GM19395 (cell line): Measurements from ENCODE around the gene XCL2.
"Not testable (repeated sequence)": the region's sequence is repeated elsewhere in the genome, so short reads cannot be mapped to it uniquely, and the experiment has no call there.

Experiments used
- ATAC-seq: cut with Tn5 transposase; IDR thresholded peaks from one replicate; pipeline ENCODE4 v1.9.1; 2021; ENCODE audit warnings: mild to moderate bottlenecking, moderate library complexity; ENCODE audit not compliant: unreplicated experiment

The XCL2 gene

GRCh38 chr1:168560370-168560769 is 16.6 kb upstream of the XCL2 start:
- ATAC-seq = no peak

GRCh38 chr1:168556647-168557046 is 12.8 kb upstream of the XCL2 start:
- no peak for ATAC-seq

- no peak for ATAC-seq
Measured at GRCh38 chr1:168555508-168556046, 11.8 kb upstream of the XCL2 start.

GRCh38 chr1:168554603-168555483 is 11.0 kb upstream of the XCL2 start:
- no peak for ATAC-seq

- peak; percentile 46 for ATAC-seq
Measured at GRCh38 chr1:168553680-168554553, 10.1 kb upstream of the XCL2 start.

GRCh38 chr1:168552961-168553360 is 9.2 kb upstream of the XCL2 start:
- no peak for ATAC-seq

GRCh38 chr1:168551688-168552087 is 7.9 kb upstream of the XCL2 start:
- ATAC-seq = no peak

GRCh38 chr1:168550971-168551370 is 7.2 kb upstream of the XCL2 start:
- ATAC-seq = no peak

GRCh38 chr1:168546553-168546895 is 2.7 kb upstream of the XCL2 start:
- not testable (repeated sequence) for ATAC-seq

- ATAC-seq = not testable (repeated sequence)
Measured at GRCh38 chr1:168545678-168546552, 2.1 kb upstream of the XCL2 start.

- ATAC-seq = not testable (repeated sequence)
Measured at GRCh38 chr1:168542978-168543377, 819 bp downstream of the XCL2 start.

GRCh38 chr1:168540798-168541197 is 3.0 kb downstream of the XCL2 start:
- not testable (repeated sequence) for ATAC-seq

- peak; percentile 83 for ATAC-seq
Measured at GRCh38 chr1:168535536-168535935, 8.3 kb downstream of the XCL2 start.

- no peak for ATAC-seq
Measured at GRCh38 chr1:168531615-168532345, 12.0 kb downstream of the XCL2 start.

- ATAC-seq = no peak
Measured at GRCh38 chr1:168529518-168529917, 14.3 kb downstream of the XCL2 start.

- no peak for ATAC-seq
Measured at GRCh38 chr1:168521401-168522000, 22.3 kb downstream of the XCL2 start.

GRCh38 chr1:168520832-168521231 is 23.0 kb downstream of the XCL2 start:
- ATAC-seq = no peak

GRCh38 chr1:168520052-168520751 is 23.6 kb downstream of the XCL2 start:
- ATAC-seq = no peak

GRCh38 chr1:168518813-168519212 is 25.0 kb downstream of the XCL2 start:
- ATAC-seq = no peak
